A549 (cell line): ENCODE results near the gene LAMA3. TPM values are rescaled to one million over a fixed set of nuclear protein-coding genes. Genes with fewer than 3 reads are reported as not detected.

Source experiments
- ATAC-seq, 2 experiments: fragments of 200-7000 bp in 1 of 2; fragments of >200 bp in 1 of 2; cut with Nextera tagmentation in 1 of 2; cut with Tn5 transposase in 1 of 2; 3 replicates each; pipeline versions ENCODE4 v1.8.0 to v1.9.1; 2018 to 2020; ENCODE audit warnings: mild to moderate bottlenecking in 1 of 2, moderate library complexity in 1 of 2
- CTCF ChIA-PET: fragments of 300-600 bp; sonication (Branson Sonifier 250); formaldehyde crosslinking; extraction: SDS; loops from one replicate; lab custom pipeline; 2021; ENCODE audit warnings: antibody characterized with exemption, inconsistent platforms; lab: Yijun Ruan, JAX
- POLR2A ChIA-PET: fragments of 350-600 bp; formaldehyde crosslinking; extraction: SDS; loops from one replicate; lab custom pipeline; 2021; ENCODE audit warnings: antibody characterized with exemption, inconsistent platforms; lab: Yijun Ruan, JAX
- DNase-seq, 2 experiments: peaks; one replicate each; pipeline versions ENCODE4 v3.0.0 to v3.0.0-alpha.2; 2011 to 2016; ENCODE audit warnings: low read depth in 1 of 2, low spot score in 1 of 2
- FAIRE-seq: peaks from 2 replicates; lab custom pipeline; 2011; peaks lifted over from hg19 to GRCh38; lab: Jason Lieb, UNC
- H3K27ac ChIP-seq, 2 experiments: fragments of >200 bp; sonication (Bioruptor Twin); formaldehyde crosslinking; 3 replicates each; pipeline ENCODE4 v1.5.1; 2016 to 2017
- H3K4me1 ChIP-seq: fragments of >200 bp; sonication (Bioruptor Twin); formaldehyde crosslinking; 3 replicates; pipeline ENCODE4 v1.6.1; 2016
- H3K4me2 ChIP-seq: fragments of >200 bp; sonication (Bioruptor Twin); formaldehyde crosslinking; 3 replicates; pipeline ENCODE4 v1.6.1; 2016
- H3K4me3 ChIP-seq: fragments of >200 bp; sonication (Bioruptor Twin); formaldehyde crosslinking; 3 replicates; pipeline ENCODE4 v1.5.1; 2016
- H3K9me3 ChIP-seq: fragments of >200 bp; sonication (Bioruptor Twin); formaldehyde crosslinking; 3 replicates; pipeline ENCODE4 v1.6.1; 2016
- BCL3 ChIP-seq: fragments of >200 bp; sonication (Bioruptor Twin); formaldehyde crosslinking; IDR thresholded peaks from 3 replicates; pipeline ENCODE4 v1.6.1; 2016
- BHLHE40 ChIP-seq: IDR thresholded peaks from 2 replicates; pipeline ENCODE4 v1.6.1; 2012; ENCODE audit warnings: low read depth, low read length, inconsistent platforms
- CBX2 ChIP-seq: fragments of 200-600 bp; sonication (generic); IDR thresholded peaks from 2 replicates; pipeline ENCODE4 v1.6.1; 2016; ENCODE audit warnings: low read depth, mild to moderate bottlenecking, borderline replicate concordance
- CBX8 ChIP-seq: fragments of 200-600 bp; sonication (generic); IDR thresholded peaks from 2 replicates; pipeline ENCODE4 v1.6.1; 2016
- EHMT2 ChIP-seq: fragments of 200-600 bp; sonication (generic); IDR thresholded peaks from 2 replicates; pipeline ENCODE4 v1.6.1; 2016; ENCODE audit warnings: antibody characterized with exemption, low read depth, mild to moderate bottlenecking, moderate library complexity
- ELK1 ChIP-seq: fragments of 150-350 bp; IDR thresholded peaks from 2 replicates; pipeline ENCODE4 v1.6.1; 2014; ENCODE audit warnings: low read depth, mild to moderate bottlenecking, low read length
- EP300 ChIP-seq, 2 experiments: fragments of >200 bp; sonication (Bioruptor Twin); formaldehyde crosslinking; IDR thresholded peaks; 2 replicates in 1 of 2; 3 replicates in 1 of 2; pipeline ENCODE4 v1.6.1; 2016 to 2017
- ESRRA ChIP-seq: fragments of 150-350 bp; IDR thresholded peaks from 2 replicates; pipeline ENCODE4 v1.6.1; 2014; ENCODE audit warnings: mild to moderate bottlenecking, low read length, borderline replicate concordance
- FOSB ChIP-seq: fragments of 250-450 bp; sonication (Bioruptor Pico); IDR thresholded peaks from 2 replicates; pipeline ENCODE4 v1.5.0; 2020; ENCODE audit warnings: mild to moderate bottlenecking, moderate library complexity
- FOSL2 ChIP-seq, 2 experiments: fragments of 450-650 bp in 1 of 2; fragments of >200 bp in 1 of 2; sonication (Bioruptor Twin) in 1 of 2; formaldehyde crosslinking; IDR thresholded peaks; 2 replicates each; pipeline versions ENCODE4 v1.5.0 to v1.6.1; 2016 to 2020; ENCODE audit warnings: mild to moderate bottlenecking in 1 of 2, moderate library complexity in 1 of 2
- FOXS1 ChIP-seq: fragments of 250-450 bp; sonication (Bioruptor Pico); IDR thresholded peaks from 2 replicates; pipeline ENCODE4 v1.5.0; 2020; ENCODE audit warnings: mild to moderate bottlenecking, moderate library complexity
- GATA3 ChIP-seq: IDR thresholded peaks from 2 replicates; pipeline ENCODE4 v1.6.1; 2012; ENCODE audit warnings: borderline replicate concordance
- HES2 ChIP-seq: fragments of >200 bp; sonication (Bioruptor Twin); formaldehyde crosslinking; IDR thresholded peaks from 2 replicates; pipeline ENCODE4 v1.6.1; 2016
- JUNB ChIP-seq: fragments of >200 bp; sonication (Bioruptor Twin); formaldehyde crosslinking; IDR thresholded peaks from 2 replicates; pipeline ENCODE4 v1.6.1; 2016
- NPAS2 ChIP-seq: fragments of 250-450 bp; sonication (Bioruptor Pico); IDR thresholded peaks from 2 replicates; pipeline ENCODE4 v1.8.0; 2022; ENCODE audit warnings: mild to moderate bottlenecking, moderate library complexity, borderline replicate concordance
- POLR2A ChIP-seq: IDR thresholded peaks from 2 replicates; pipeline ENCODE4 v1.6.1; 2012; ENCODE audit warnings: mild to moderate bottlenecking, low read length
- POLR2AphosphoS2 ChIP-seq: conservative IDR thresholded peaks from 2 replicates; pipeline ENCODE4 v1.6.1; 2012; ENCODE audit warnings: low read length, improper control_type of control experiment, inconsistent platforms
- RARB ChIP-seq: fragments of 250-450 bp; sonication (Bioruptor Pico); IDR thresholded peaks from 2 replicates; pipeline ENCODE4 v1.8.0; 2021; ENCODE audit warnings: mild to moderate bottlenecking, moderate library complexity
- REST ChIP-seq: fragments of 200-600 bp; sonication (generic); IDR thresholded peaks from 2 replicates; pipeline ENCODE4 v1.6.1; 2016; ENCODE audit warnings: antibody characterized with exemption, mild to moderate bottlenecking, moderate library complexity
- RFX5 ChIP-seq: fragments of 450-650 bp; IDR thresholded peaks from 2 replicates; pipeline ENCODE4 v1.7.1; 2014; ENCODE audit warnings: antibody characterized with exemption, mild to moderate bottlenecking, moderate library complexity
- SMC3 ChIP-seq: fragments of >200 bp; sonication (Bioruptor Twin); formaldehyde crosslinking; IDR thresholded peaks from 3 replicates; pipeline ENCODE4 v1.6.1; 2018; ENCODE audit warnings: inconsistent platforms
- SREBF2 ChIP-seq: fragments of 450-650 bp; IDR thresholded peaks from 2 replicates; pipeline ENCODE4 v1.6.1; 2014; ENCODE audit warnings: mild to moderate bottlenecking, moderate library complexity
- TP53 ChIP-seq: fragments of 250-450 bp; sonication (Bioruptor Pico); IDR thresholded peaks from 2 replicates; pipeline ENCODE4 v1.5.0; 2021; ENCODE audit warnings: mild to moderate bottlenecking, moderate library complexity
- ZNF302 ChIP-seq: fragments of 250-450 bp; sonication (Bioruptor Pico); IDR thresholded peaks from 2 replicates; pipeline ENCODE4 v1.9.0; 2021; ENCODE audit warnings: inconsistent platforms, mild to moderate bottlenecking, moderate library complexity
- ZSCAN20 ChIP-seq: fragments of 250-450 bp; sonication (Bioruptor Pico); IDR thresholded peaks from 2 replicates; pipeline ENCODE4 v1.8.0; 2022; ENCODE audit warnings: mild to moderate bottlenecking, moderate library complexity
- WGBS: methylation state at CpG from one replicate; pipeline ENCODE4 v1.1.6; 2017; ENCODE audit errors: missing lambda C conversion rate; 5-methylcytosine and 5-hydroxymethylcytosine counted together
- polyA plus RNA-seq, 4 experiments: library from polyadenylated mRNA; depleted of rRNA in 3 of 4; stranded (reverse); fragments of >200 nt; fragmentation: RNase III in 1 of 4; extraction: RNeasy Plus Mini Kit Qiagen cat#74134 plus additional on column Dnase treatment in 1 of 4; gene quantifications; 2 replicates in 3 of 4; 3 replicates in 1 of 4; pipeline ENCODE4 v1.2.3, GENCODE V29; 2011 to 2017

Gene LAMA3
- polyA plus RNA-seq, 2 of the 4 experiments (the other 2 are of a cell fraction), result 18.2 to 31.0 TPM

- H3K9me3 ChIP-seq, result no peaks in the 10 kb centered on the region
- no peaks in the 10 kb centered on the region for H3K4me1 ChIP-seq
- POLR2A ChIA-PET, result no interaction called here
- no peak for ATAC-seq
- DNase-seq, result no peak
- H3K4me3 ChIP-seq, result no peak overlapping the region
- no peak overlapping the region for H3K4me2 ChIP-seq
- CTCF ChIA-PET, result interaction anchor here (1.0 kb wide), 1 partner anchor 15 kb away, joined by 4 read pairs; no protein-coding TSS in a partner anchor
- no peak for FAIRE-seq
- 60% methylated on average over 3 of the region's 3 CpGs for WGBS
- H3K27ac ChIP-seq, result no peak overlapping the region
- no peak for TF ChIP-seq RARB (CRISPR knock-in tag)
- no peak for TF ChIP-seq POLR2AphosphoS2
- no peak for TF ChIP-seq ZSCAN20 (CRISPR knock-in tag)
- no peak for TF ChIP-seq BCL3
- no peak for TF ChIP-seq NPAS2 (CRISPR knock-in tag)
- no peak for TF ChIP-seq ZNF302 (CRISPR knock-in tag)
- TF ChIP-seq REST, result no peak
- no peak for TF ChIP-seq BHLHE40
- no peak for TF ChIP-seq HES2
Observed at GRCh38 chr18:23934252-23934651, 245.0 kb downstream of the LAMA3 start.

- TF ChIP-seq ELK1 (no peak), FOSL2 (IDR thresholded peaks at IDR 0.05) (no peak), FOSL2 (CRISPR knock-in tag; IDR thresholded peaks at IDR 0.05) (no peak), SMC3 (no peak), CBX8 (no peak), SREBF2 (no peak), JUNB (no peak), TP53 (CRISPR knock-in tag) (no peak), ESRRA (no peak), EHMT2 (no peak), POLR2AphosphoS2 (no peak), RFX5 (no peak), POLR2A (no peak), CBX2 (no peak), GATA3 (no peak), HES2 (no peak), EP300 (IDR thresholded peaks at IDR 0.05) (no peak), FOSB (CRISPR knock-in tag) (no peak), FOXS1 (CRISPR knock-in tag) (no peak)
- Histone ChIP-seq H3K9me3 (no peaks in the 10 kb centered on the region), H3K4me3 (no peak overlapping the region), H3K4me1 (no peaks in the 10 kb centered on the region), H3K27ac (no peak overlapping the region), H3K4me2 (no peak overlapping the region)
- POLR2A ChIA-PET, result no interaction called here
- no peak for DNase-seq
- no peak for ATAC-seq
- no peak for FAIRE-seq
- CTCF ChIA-PET, result no interaction called here
Observed at GRCh38 chr18:23934863-23935262, 245.6 kb downstream of the LAMA3 start.
